OCI-M2 (cell line): ENCODE data around the gene ZEB2.

Experiments used
- DNase-seq: peaks from one replicate; lab custom pipeline; 2025; ENCODE audit not compliant: unreplicated experiment; lab: John Stamatoyannopoulos, UW

The ZEB2 gene

DNA sequence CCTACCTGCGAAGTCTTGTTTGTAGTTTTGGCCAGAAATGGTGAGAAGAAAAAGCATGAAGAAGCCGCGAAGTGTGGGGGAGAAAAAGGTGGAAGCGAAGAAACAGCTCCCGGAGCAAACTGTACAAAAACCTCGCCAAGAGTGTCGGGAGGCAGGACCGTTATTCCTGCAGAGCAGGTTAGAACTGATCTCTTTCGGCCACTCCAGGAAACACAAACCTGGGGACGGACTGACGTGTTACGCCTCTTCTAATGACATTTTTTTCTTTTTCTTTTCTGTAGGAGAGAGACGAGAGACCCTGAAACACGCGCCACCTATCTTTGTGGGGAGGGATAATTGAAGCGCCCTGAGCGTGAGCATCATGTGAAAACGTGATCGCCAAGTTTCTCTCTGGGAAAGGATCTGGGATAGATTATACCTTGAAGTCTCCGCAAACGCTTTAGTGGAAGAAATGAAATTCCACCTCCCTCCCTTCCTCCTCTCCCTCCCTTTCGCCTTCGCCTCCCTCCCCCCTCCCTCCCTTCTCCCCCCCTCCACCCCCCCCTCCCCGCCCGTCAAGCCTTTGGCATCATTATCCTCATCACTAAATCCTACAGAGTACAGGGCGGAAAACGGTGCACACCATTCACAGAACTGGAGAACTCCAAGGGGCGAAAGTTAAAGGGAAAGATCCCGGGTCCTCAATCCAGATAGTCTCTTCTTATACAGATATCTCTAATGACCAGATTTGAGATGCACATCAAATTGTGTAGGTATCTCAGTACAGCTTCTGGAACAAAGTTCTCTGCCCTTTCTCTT is at the start of gene ZEB2:
ZEB2 (minus strand) TSS at position 186 of the 798 bp plus-strand sequence. CDS start 2,769 bp downstream, outside the sequence.
- DNase-seq = peak; percentile 27

- no peak for DNase-seq
Observed at GRCh38 chr2:144567745-144568144, 47.8 kb upstream of the ZEB2 start.

DNA sequence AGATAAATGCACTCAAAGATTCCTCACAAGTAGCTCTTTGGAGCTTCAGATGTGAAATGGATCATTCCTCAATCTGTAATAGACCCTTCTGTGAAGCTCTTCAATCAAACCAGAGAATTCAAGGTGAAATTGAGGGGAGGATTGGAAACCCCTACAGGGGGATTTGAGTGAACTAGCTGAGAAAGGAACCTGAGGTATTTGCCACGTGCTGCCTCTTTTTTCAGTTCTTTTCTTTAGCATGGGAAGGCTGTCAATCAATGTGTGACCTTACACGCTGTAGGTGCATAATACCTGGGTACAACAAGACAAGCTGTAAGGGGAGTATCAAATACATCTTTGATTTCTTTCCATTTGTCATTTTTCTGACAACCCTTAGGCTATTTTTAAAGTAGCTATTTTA is 46.5 kb upstream of the ZEB2 start:
- DNase-seq = no peak

- DNase-seq = no peak
Observed at GRCh38 chr2:144560251-144560650, 40.3 kb upstream of the ZEB2 start.

- no peak for DNase-seq
Observed at GRCh38 chr2:144559681-144560080, 39.8 kb upstream of the ZEB2 start.

GRCh38 chr2:144559242-144559641 is 39.3 kb upstream of the ZEB2 start:
- DNase-seq = no peak

DNA sequence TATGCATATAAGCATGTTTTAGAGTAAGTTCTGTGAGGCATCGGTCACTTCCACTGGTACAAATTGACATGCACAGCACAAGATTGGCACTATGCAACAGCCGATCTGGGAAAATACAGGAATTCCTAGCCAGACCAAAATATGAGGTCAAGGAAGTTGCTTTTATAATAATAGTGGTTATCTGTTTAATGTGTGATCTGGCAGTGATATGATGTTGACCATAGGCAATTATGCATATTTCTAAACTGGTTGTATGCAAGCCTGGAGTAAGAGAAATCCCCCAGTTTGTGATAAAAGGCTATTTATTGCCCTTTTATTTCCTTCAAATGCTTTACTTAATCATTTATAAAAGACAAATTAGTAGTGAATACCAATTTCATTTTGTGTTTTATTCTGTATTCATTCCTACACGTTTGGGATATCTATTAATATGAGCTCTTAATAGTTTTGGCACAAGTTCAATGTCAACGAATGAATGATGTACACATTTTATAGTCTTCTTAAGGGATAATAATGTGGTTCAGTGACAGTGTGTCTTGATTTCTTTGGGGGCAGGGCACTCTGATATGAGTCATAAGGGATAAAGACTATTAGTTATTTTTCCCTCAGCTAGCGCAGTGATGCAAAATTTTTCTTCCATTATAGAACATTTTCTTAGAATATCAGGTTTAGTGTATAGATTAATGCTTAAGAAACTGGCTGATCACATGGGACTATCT is 34.7 kb upstream of the ZEB2 start:
- DNase-seq = no peak

DNA sequence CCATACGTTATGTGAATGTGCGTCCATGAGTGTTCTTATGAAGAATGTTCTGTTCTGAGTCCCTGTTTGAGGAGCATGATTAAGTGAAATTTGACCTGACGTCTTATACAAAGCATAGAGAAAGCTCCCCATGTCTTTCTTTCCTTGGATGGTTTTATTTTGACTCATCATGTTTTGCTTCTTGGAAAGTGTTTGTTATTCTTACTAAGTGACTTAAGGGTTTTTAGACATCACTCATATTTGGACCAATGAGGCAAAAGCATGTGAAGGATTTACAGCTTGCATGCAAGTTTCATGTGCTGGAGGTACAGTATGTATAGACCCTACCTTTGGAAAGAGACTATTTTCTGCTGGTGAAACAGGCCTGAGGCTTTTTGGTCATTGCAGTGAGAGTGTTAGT is 33.5 kb upstream of the ZEB2 start:
- no peak for DNase-seq

GRCh38 chr2:144552821-144553220 is 32.9 kb upstream of the ZEB2 start:
- no peak for DNase-seq

DNA sequence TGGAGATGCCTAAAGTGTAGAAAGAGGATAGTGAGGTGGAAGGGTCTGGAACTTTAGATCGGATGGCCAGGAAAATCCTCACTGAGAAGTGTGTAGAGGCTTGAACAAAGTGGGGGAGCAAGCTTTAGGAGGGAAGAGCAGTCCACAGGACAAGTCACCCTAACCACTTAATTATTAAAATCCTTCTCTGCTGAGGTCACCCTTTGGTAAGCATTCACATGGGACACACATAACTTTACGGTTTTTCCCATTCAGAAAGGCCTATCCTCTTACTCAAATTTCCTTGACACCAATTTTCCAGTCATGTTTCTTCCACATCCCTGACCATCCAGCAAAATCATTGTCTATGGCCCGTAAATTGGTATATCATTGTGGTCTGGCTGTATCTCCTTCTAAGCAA is 31.0 kb upstream of the ZEB2 start:
- DNase-seq = no peak

- no peak for DNase-seq
Observed at GRCh38 chr2:144550084-144550483, 30.2 kb upstream of the ZEB2 start.

GRCh38 chr2:144548532-144549191 is 28.7 kb upstream of the ZEB2 start:
- no peak for DNase-seq

DNA sequence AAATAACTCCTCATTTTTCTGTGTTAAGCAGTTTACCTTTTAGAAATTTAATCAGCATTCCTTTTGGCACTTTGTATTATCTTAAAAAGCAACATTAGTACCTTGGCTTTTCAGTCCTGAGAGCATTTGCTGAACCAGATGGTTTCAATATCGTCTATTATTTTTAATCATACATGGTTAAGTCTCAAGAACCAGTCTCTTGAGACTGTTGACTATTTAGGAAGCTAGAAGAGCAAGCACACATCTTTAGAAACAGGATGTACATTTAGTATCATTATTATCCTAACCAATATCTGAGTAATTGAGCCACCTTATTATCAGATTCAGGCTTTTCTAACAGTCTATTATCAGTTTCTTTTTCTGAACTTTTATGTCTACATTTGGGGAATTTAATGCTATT is 28.2 kb upstream of the ZEB2 start:
- DNase-seq = no peak

DNA sequence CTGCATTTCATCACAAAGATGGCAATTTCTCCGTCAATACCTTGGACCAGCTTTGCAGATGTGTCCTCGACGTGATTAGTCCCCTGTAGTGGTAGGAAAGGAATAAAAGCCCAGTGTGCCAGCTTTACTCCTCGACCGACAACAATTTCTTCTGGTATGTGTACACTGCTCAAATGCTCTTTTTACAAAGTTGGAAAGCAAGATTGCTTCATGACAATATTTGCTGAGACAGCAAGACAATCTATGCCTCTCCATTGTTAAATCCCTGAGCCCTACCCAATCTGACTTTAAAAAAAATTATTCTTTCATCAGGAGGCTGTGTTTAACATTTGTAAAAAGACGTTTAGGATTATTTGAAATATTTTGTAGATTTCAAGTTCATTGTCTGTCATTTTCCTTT is 27.6 kb upstream of the ZEB2 start:
- DNase-seq = no peak

GRCh38 chr2:144546933-144547332 is 27.0 kb upstream of the ZEB2 start:
- DNase-seq = no peak

- DNase-seq = no peak
Observed at GRCh38 chr2:144545787-144546186, 25.9 kb upstream of the ZEB2 start.

GRCh38 chr2:144544053-144544452 is 24.1 kb upstream of the ZEB2 start:
- no peak for DNase-seq

DNA sequence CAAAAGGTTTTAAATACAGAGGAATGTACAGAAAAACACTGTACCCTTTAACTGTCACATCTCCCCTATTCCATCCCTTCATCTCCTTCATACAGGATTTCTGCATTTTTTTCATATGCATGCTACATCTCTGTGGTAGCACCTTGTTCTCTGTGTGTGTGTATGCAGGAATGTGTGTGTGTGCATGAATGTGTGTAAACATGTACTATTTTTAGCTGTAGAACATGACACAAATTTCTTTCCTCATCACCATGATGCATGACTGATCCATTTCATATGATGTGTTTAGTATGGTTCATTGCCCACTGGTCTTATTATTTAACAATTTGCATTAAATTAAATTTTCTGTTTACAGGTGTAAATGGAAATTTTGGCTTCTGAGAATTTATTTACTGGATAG is 21.5 kb upstream of the ZEB2 start:
- DNase-seq = no peak

DNA sequence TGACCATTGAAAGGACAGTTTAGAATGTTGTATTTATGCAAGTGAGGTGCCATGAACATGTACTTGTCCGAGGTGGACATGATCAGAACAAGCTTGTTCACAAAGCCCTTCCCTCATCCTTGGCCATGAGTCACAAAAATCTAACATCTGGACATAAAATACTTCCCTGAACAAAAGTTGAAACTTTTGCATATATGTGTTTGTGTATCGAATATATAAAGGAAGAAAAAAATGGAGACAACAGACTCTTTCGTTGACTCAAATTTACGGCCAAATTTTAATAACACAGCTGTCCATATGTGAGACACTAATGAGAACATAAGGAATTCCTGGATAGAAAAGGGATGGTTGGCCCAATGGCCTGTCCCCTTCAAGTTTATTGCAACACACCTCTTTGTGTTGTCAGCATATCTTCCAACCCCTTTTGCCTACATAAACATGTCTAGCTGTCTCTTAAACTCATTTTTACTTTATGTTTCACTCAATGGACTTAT is 19.4 kb upstream of the ZEB2 start:
- no peak for DNase-seq

DNA sequence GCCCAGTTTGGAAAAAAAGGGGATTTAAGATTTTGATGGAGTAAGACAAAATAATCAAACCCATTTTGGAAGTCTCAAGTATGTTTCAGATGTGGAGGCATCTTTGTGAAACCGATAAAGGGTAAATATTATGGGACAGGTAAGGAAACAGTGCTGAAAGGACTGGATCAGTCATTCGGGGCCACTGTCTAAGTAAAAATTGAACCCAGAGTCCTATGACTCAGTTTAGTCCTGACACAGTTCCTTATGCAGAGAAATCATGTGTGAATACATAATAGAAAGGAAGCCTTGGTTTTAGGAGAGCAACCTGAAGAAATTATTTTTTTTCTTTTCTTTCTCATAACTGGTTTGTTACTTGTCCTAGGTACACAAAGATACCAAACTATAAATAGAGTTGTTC is 15.4 kb upstream of the ZEB2 start:
- no peak for DNase-seq

DNA sequence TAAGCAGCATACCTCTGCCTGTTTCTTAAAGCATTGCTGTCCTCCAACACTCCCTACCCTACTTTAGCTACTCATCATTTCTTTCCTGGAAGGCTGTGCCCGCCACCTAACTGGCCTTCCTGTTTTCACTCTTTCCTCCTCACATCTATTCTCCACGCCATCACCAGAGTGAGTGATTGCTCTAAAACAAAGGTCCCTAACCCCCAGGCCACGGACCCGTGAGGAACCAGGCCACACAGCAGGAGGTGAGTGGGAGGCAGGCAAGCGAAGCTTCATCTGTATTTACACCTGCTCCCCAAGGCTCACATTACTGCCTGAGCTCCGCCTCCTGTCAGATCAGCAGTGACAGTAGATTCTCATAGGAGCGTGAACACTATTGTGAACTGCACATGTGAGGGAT is 13.3 kb upstream of the ZEB2 start:
- no peak for DNase-seq

DNA sequence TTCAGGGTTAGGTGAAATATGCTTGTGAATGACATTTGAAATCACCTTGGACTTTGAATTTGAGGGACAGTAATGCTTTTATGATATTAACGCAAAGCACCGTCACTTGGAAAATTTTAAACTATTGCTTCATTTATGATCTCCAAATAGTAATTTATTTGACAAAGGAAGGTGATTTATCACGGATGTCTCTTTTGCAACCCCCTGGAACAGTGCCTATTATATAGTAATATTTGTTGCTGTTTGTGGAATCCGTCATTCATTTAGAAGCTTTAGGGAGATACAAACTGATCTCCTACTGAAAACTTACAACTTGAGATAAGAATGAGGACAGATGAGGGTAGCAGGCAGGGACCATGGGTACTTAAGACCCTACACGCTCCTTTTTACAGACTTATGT is 10.7 kb upstream of the ZEB2 start:
- DNase-seq = no peak
